Stimulated activated CD8-positive, alpha-beta memory T cell treated with anti-CD3 and anti-CD28 coated beads, Interleukin-7, amount 100 ng/mL, for 48 hours (primary cell): ENCODE data around the gene ACTR1B.
A peak's percentile ranks its signal among the peaks of the same experiment; 100 is the strongest.
"Not testable (repeated sequence)": the region's sequence is repeated elsewhere in the genome, so short reads cannot be mapped to it uniquely, and the experiment has no call there.

Source experiments
- DNase-seq, 2 donors: peaks; one replicate each; pipeline ENCODE4 v3.0.0-alpha.2; 2020; ENCODE audit warnings: low read depth in 1 of 2; ENCODE audit errors: extremely low read depth in 1 of 2

Gene ACTR1B

DNA sequence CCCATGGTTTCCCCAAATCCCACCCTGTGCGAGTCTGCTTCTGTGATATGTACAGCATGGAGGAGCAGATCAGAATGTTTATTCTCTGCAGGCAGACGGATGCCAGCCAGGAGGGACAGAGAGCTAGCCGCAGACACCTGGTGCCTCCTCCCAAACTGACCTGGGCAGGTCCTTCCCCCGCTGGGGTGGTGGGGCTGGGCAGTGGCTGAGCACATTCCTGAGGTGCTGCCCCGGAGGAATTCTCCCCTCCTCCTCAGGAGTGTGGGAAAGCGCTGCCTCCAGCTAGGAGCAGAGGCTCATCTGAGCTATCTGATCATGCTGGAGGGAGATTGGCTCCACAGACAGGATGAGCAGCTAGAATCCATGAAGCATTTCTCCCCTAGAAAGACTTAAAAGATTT lies 27.3 kb upstream of the ACTR1B start:
- DNase-seq, result no peak

- no peak for DNase-seq
These were observed 24.4 kb upstream of the ACTR1B start for GRCh38 chr2:97688062-97688827.

DNA sequence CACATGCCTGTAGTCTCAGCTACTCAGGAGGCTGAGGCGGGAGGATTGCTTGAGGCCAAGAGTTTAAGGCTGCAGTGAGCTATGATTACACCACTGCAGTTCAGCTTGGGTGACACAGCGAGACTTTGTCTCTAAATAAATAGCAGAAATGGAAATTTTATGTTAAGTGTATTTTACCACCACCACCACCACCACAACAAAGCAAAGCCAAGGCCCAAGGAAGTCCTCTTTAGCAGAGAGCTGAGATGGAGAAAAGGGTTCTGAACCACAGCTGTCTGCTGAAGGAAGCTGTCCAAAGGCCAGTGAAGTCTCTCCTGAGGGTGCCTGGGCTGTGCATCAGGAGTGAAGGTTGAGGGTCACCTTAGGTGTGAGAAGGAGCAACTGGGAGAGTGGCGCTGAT lies 23.4 kb upstream of the ACTR1B start:
- DNase-seq, result not testable (repeated sequence)

- no peak for DNase-seq
These were observed 14.5 kb upstream of the ACTR1B start for GRCh38 chr2:97678298-97678697.

GRCh38 chr2:97677480-97677879 lies 13.6 kb upstream of the ACTR1B start:
- DNase-seq, result no peak

DNA sequence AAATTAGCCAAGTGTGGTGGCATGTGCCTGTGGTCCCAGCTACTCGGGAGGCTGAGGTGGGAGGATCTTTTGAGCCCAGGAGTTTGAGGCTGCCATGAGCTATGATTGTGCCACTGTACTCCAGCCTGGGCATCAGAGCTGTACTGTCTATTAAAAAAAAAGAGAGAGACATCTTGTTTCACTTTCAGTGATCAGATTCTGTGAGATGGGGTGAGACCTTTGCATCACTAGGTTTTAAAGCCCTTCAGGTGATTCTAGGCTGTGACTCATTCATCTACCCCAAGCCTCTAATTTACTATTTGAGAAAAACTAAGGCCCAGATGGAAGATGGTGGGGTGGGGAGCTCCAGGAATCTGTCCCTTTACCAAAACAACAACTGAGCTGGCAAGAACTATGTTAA lies 12.8 kb upstream of the ACTR1B start:
- no peak for DNase-seq

- no peak for DNase-seq
These were observed 11.7 kb upstream of the ACTR1B start for GRCh38 chr2:97675430-97676113.

DNA sequence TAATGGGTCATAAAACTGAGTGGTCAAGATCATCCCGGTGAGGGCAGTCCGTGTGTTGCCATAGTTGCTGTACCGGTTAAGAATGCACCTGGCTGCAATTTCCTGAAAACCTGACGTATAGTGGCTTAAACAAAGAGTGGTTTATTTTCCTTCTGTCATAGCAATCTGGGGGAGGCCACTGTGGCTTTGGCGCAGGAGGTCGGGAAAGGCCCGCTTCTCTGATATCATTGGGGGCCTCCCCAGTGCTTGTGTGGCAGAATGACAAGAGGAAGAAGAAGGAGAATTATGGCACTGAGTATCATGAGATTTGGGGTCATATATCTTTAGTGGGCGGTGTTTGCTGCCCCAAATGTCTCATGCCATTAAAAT lies 10.1 kb upstream of the ACTR1B start:
- peak in 1 of 2 donors; percentile 55 for DNase-seq

DNA sequence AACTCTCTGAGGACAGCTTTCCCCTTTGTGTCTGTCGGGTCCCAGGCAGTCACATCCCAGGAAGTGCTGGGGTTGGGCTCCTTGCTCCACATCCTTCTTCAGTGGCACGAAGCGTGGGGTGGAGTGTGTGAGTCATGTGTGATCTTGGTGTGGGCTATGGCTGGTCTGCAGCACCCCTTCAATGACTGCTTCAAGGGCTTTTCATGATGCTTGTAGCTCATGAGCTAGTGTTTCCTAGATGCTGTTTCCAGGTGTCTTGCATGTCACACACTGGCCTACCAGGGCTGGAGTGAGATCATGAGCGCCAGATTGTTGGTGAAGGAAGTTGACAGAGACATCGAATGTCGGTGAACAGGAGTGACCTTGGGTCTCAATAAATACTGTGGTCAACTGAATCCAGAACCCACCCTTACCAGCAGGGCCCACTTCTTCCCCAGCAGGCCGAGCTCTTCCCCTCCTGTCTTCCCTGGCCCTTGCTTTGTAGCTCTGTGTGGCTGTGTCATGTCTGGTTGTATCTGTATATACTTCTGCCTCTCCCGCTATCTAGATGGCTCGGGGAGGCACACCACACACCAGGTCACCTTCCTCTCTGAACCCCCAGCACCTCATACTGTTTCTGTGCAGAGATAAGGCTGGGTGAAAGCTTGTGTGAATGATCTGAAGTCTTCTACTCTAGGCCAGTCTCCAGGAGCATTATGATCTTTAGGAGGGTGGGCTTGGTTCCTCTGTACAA lies 9.5 kb upstream of the ACTR1B start:
- peak in 1 of 2 donors; percentile 53 for DNase-seq

GRCh38 chr2:97672606-97673140 lies 8.8 kb upstream of the ACTR1B start:
- DNase-seq, result not testable (repeated sequence)

DNA sequence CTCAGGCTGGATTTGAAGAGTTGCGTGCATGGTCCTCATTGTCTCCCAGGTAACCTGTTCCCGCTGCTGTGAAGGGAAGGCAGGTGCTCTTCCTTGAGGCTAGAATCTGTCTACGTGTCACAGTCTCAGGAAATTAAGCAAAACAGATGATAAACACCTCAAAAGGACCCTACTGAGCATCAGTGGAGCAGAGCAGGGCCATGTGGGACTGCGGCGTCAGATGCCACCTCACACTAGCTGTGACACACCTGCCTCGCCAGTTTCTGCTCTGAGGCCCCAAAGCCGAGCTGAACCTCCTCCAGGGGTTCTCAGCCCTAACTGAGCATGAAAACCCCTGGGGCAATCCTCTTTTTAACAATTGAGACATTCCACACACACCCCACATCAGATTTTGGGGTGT lies 7.7 kb upstream of the ACTR1B start:
- DNase-seq, result no peak

GRCh38 chr2:97670471-97670870 lies 6.6 kb upstream of the ACTR1B start:
- DNase-seq, result no peak

DNA sequence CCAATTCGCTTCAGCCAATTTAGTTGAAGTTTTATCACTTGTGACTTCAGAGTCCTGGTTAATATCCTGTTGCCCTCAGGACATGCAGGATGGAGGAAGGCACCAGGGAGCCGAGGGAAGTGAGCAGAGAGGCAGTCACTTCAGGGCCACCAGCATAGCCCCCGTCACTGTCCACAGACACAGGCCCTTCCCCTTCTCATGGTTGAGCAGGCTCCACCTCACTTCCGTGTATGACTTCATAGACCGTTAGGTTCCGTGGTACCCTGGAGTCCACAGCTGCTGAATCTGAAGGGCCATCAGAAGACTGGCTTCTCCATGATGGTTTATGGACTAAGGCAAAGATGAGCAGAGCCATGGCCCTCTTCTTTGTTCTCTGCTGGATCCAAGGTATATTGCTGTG lies 5.6 kb upstream of the ACTR1B start, which contains the start of gene C2orf92:
C2orf92 (plus strand) TSS at position 266 of the 400 bp plus-strand sequence; CDS start at position 342, 76 bp downstream.
- no peak for DNase-seq

- DNase-seq, result no peak
These were observed 759 bp upstream of the ACTR1B start for GRCh38 chr2:97664636-97664970.

DNA sequence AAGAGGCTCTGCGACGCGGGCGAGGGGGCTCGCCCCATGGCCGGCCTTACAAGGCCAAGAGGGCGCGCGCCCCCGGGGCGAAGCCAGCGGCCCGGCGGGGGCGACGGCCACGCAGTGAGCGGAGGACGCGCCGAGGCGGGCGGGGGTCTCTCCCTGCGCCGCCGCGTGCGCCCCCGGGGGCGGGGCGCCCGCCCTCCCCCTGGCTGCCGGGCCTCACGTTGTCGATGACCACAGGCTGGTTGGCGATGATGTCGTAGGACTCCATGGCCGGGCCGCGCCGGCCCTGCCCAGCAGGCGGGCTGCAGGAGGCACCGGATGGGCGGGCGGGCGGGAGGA lies 250 bp downstream of the ACTR1B start:
- DNase-seq, result no peak

GRCh38 chr2:97662895-97663625 lies 784 bp downstream of the ACTR1B start:
- peak; percentile 68 to 90 for DNase-seq

DNA sequence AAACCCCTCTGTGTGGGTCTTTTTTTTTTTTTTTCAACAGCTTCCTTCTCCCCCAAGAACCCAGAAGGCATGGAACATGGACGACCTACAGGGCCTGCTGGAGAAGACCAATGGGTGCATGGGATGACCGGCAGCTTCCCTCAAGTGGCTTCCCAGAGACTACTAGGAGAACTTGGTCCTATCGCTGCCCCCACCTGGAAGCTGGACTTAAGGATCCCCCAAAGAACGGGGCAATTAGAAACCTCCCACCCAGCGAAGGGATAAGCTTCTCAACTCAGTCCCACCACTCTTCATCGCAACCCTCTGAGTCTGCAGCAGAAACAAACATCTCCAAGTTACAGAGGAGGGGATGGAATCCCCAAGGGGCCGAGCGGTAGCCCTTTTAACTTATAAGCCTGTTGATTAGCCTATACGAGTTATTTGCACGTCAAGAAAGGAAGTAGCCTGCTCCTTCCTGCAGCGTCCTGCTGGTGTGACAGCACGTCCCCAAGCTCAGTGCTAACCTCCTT lies 1.4 kb downstream of the ACTR1B start:
- no peak for DNase-seq

DNA sequence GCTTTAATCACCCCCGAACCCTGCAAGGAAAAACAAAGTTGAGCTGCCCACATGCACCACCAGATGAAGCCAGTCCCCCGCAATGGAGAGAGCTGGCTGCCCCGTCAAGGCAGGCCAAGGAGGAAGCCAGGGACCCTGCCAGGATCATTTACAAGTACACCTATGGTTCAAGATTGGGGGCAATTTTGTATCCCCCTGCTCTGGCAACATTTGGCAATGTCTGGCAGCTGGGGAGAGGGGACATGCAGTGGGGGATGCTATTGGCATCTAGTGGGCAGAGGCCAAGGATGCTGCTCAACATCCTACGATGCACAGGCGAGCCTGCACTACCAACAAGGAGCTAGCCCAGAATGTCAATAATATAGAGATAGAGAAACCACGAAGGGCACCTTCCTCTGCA lies 1.9 kb downstream of the ACTR1B start:
- no peak for DNase-seq

DNA sequence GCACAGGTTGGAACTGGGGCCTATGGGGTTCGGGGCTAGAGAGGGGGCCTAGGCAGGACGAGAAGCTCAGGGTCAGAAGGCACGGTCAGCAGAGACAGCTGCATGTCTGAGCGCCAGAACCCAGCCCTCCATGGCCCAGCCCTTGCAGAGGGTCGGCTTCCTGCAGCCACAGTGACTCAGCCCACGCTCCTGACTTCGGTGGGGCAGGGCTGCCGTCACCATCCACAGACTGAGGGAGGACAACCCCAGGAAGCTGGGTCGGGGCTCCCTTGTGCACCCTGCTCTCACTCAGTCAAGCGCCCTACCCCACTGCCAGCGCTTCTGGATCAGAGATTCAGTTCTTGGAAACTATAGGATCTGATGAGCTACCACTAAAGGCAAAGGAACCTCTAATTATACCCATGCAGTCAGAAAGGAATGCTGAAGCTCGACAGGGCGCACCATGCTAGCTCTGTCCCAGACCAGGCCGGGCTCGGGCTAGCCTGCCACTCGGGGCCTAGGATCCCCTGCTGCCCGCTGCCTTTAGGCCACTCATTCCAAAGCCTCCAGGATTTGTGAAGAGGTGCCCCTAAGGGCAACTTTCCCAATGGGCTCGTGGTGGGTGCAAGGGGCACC lies 3.0 kb downstream of the ACTR1B start:
- DNase-seq, result no peak

GRCh38 chr2:97660044-97660774 lies 3.6 kb downstream of the ACTR1B start:
- DNase-seq, result no peak
